ENCODE data around the gene OR1N1.

DNA sequence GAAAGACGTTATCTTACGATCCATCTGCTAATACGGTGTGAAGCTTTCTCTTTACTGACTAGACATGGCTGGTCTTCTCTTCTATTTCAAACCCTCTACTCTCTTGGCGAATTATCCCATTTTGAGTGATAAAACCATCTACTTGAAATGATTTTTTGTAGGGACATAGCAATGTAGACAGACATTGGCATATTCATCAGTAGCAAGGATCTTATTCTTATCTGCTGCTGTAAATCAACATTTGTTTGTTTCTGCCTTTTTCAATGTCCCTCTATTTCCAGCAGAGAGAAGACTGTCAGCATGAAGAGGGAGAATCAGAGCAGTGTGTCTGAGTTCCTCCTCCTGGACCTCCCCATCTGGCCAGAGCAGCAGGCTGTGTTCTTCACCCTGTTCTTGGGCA, 8.3 kb downstream of the OR1N1 start, which contains the start of gene OR1J4:
- no peak for TF ChIP-seq CTCF (IDR thresholded peaks at IDR 0.05; ENCODE audit: low read length)
- TF ChIP-seq EZH2 (optimal IDR thresholded peaks at IDR 0.05; ENCODE audit: low read depth, low read length) = no peak

Data from MM.1S (cell line).